A549 treated with AZD9567 at 1 μM for 4 hours (cell line): ENCODE measurements around the gene HDAC8. TPM values are rescaled to one million over a fixed set of nuclear protein-coding genes. Genes with fewer than 3 reads are reported as not detected.

ENCODE experiments used
- total RNA-seq: library from RNA; stranded (reverse); fragments of 200-300 nt; extraction: Qiagen RNA extraction; gene quantifications from 5 replicates; pipeline ENCODE4 v1.2.3, GENCODE V29; 2022; ENCODE audit not compliant: insufficient read depth

Gene HDAC8
- total RNA-seq: 22.8 to 29.8 TPM (median 23.3 TPM) in 5 replicates

GRCh38 chrX:72572248-72573157 lies at the start of gene HDAC8:
HDAC8 (minus strand) TSS chrX:72572843; CDS start chrX:72572761, 82 bp downstream.

GRCh38 chrX:72305286-72306084 lies 267.2 kb downstream of the HDAC8 start, which contains the start of gene CITED1:
CITED1 (minus strand) TSS chrX:72305914; CDS start chrX:72302869, 3,045 bp downstream.

Other genes with a start within 250 kb of the HDAC8 start
- 23.0 to 35.4 TPM (median 27.8 TPM) in 5 replicates for gene PHKA1, start 141.5 kb upstream of the HDAC8 start, total RNA-seq
- 0.05 to 0.13 TPM (median 0.07 TPM) in 3 of 5 replicates, not detected in the others for gene DMRTC1B, start 204.0 kb upstream of the HDAC8 start, total RNA-seq
- not detected in 5 replicates for gene FAM236B, start 209.8 kb upstream of the HDAC8 start, total RNA-seq
- not detected in 5 replicates for gene FAM236D, start 235.4 kb upstream of the HDAC8 start, total RNA-seq